H9 (cell line): ENCODE data around the gene GTF2B. TPM values are rescaled to one million over a fixed set of nuclear protein-coding genes. Genes with fewer than 3 reads are reported as not detected.

ENCODE experiments used
- DNase-seq: peaks from one replicate; pipeline ENCODE4 v3.0.0-alpha.2; 2017
- H2AFZ ChIP-seq: one replicate; pipeline ENCODE4 v1.6.1; 2013; ENCODE audit warnings: mild to moderate bottlenecking, low read length, control low read depth, moderate library complexity
- H2AK5ac ChIP-seq: 2 replicates; pipeline ENCODE4 v1.6.1; 2013; ENCODE audit warnings: low read length, control low read depth, mixed read lengths; ENCODE audit not compliant: insufficient read length
- H2BK120ac ChIP-seq: one replicate; pipeline ENCODE4 v1.6.1; 2013; ENCODE audit warnings: low read depth, mild to moderate bottlenecking, low read length, control low read depth, inconsistent platforms; ENCODE audit not compliant: poor library complexity, severe bottlenecking
- H2BK12ac ChIP-seq: 2 replicates; pipeline ENCODE4 v1.6.1; 2013; ENCODE audit warnings: low read length, control low read depth, mixed read lengths, low read depth; ENCODE audit not compliant: insufficient read length
- H2BK15ac ChIP-seq: 2 replicates; pipeline ENCODE4 v1.6.1; 2013; ENCODE audit warnings: low read depth, low read length, control low read depth
- H2BK20ac ChIP-seq: one replicate; pipeline ENCODE4 v1.6.1; 2013; ENCODE audit warnings: low read depth, mild to moderate bottlenecking, low read length, control low read depth, inconsistent platforms; ENCODE audit not compliant: poor library complexity, severe bottlenecking
- H2BK5ac ChIP-seq: 2 replicates; pipeline ENCODE4 v1.6.1; 2013; ENCODE audit warnings: low read length, control low read depth, mixed read lengths; ENCODE audit not compliant: insufficient read length
- H3K14ac ChIP-seq: 2 replicates; pipeline ENCODE4 v1.6.1; 2013; ENCODE audit warnings: low read length, control low read depth; ENCODE audit not compliant: insufficient read depth
- H3K18ac ChIP-seq: 2 replicates; pipeline ENCODE4 v1.6.1; 2013; ENCODE audit warnings: low read depth, mild to moderate bottlenecking, mixed read lengths, low read length, control low read depth; ENCODE audit not compliant: insufficient read length
- H3K23ac ChIP-seq: 2 replicates; pipeline ENCODE4 v1.6.1; 2013; ENCODE audit warnings: low read length, control low read depth, mixed read lengths, low read depth; ENCODE audit not compliant: insufficient read length
- H3K23me2 ChIP-seq: 2 replicates; pipeline ENCODE4 v1.6.1; 2013; ENCODE audit warnings: low read depth, mild to moderate bottlenecking, mixed read lengths, low read length, control low read depth; ENCODE audit not compliant: insufficient read length, poor library complexity, severe bottlenecking
- H3K27ac ChIP-seq: 2 replicates; pipeline ENCODE4 v1.5.1; 2013; ENCODE audit warnings: low read length, control low read depth, mixed read lengths, low read depth; ENCODE audit not compliant: insufficient read length
- H3K27me3 ChIP-seq: 2 replicates; pipeline ENCODE4 v1.6.1; 2013; ENCODE audit warnings: low read length, control low read depth, inconsistent platforms; ENCODE audit not compliant: insufficient read depth
- H3K4ac ChIP-seq: 2 replicates; pipeline ENCODE4 v1.6.1; 2013; ENCODE audit warnings: low read depth, mild to moderate bottlenecking, control low read depth, inconsistent platforms, low read length, moderate library complexity
- H3K4me1 ChIP-seq: 2 replicates; pipeline ENCODE4 v1.6.1; 2013; ENCODE audit warnings: low read length, control low read depth, inconsistent platforms; ENCODE audit not compliant: insufficient read depth
- H3K4me2 ChIP-seq: 2 replicates; pipeline ENCODE4 v1.6.1; 2013; ENCODE audit warnings: low read length, control low read depth, mixed read lengths; ENCODE audit not compliant: insufficient read length, insufficient read depth
- H3K56ac ChIP-seq: 2 replicates; pipeline ENCODE4 v1.6.1; 2013; ENCODE audit warnings: low read depth, mild to moderate bottlenecking, mixed read lengths, low read length, control low read depth; ENCODE audit not compliant: insufficient read length
- H3K79me1 ChIP-seq: 2 replicates; pipeline ENCODE4 v1.6.1; 2013; ENCODE audit warnings: low read depth, mild to moderate bottlenecking, moderate library complexity, low read length, control low read depth, inconsistent platforms; ENCODE audit not compliant: insufficient read depth, poor library complexity, severe bottlenecking
- H3K79me2 ChIP-seq: 2 replicates; pipeline ENCODE4 v1.6.1; 2013; ENCODE audit warnings: low read length, control low read depth, inconsistent platforms; ENCODE audit not compliant: insufficient read depth
- H3K9ac ChIP-seq: 2 replicates; pipeline ENCODE4 v1.6.1; 2013; ENCODE audit warnings: low read length, control low read depth, mixed read lengths; ENCODE audit not compliant: insufficient read length; ENCODE audit errors: extremely low read depth
- H3K9me3 ChIP-seq: one replicate; pipeline ENCODE4 v1.6.1; 2013; ENCODE audit warnings: low read depth, low read length, inconsistent platforms; ENCODE audit not compliant: control insufficient read depth
- H3T11ph ChIP-seq: one replicate; pipeline ENCODE4 v1.6.1; 2013; ENCODE audit warnings: mild to moderate bottlenecking, low read length, control low read depth, inconsistent platforms
- H4K20me1 ChIP-seq: one replicate; pipeline ENCODE4 v1.6.1; 2013; ENCODE audit not compliant: control insufficient read depth, insufficient read length, insufficient read depth
- H4K5ac ChIP-seq: 2 replicates; pipeline ENCODE4 v1.6.1; 2013; ENCODE audit warnings: low read depth, mild to moderate bottlenecking, mixed read lengths, low read length, control low read depth; ENCODE audit not compliant: insufficient read length
- H4K8ac ChIP-seq: replicated peaks from 2 replicates; pipeline ENCODE4 v1.6.1; 2013; ENCODE audit warnings: low read length, control low read depth, mixed read lengths, low read depth; ENCODE audit not compliant: insufficient read length
- H4K91ac ChIP-seq: 2 replicates; pipeline ENCODE4 v1.6.1; 2013; ENCODE audit warnings: low read depth, mild to moderate bottlenecking, moderate library complexity, mixed read lengths, low read length, control low read depth; ENCODE audit not compliant: insufficient read length
- H3K27ac Mint-ChIP-seq, 3 experiments: 2 replicates in 2 of 3; 3 replicates in 1 of 3; pipeline ENCODE4 v1.8.0; 2020 to 2021; ENCODE audit warnings: mixed read lengths in 3 of 3, mild to moderate bottlenecking in 1 of 3, moderate library complexity in 1 of 3
- H3K27me3 Mint-ChIP-seq: 2 replicates; pipeline ENCODE4 v1.8.0; 2021; ENCODE audit warnings: low read depth, mild to moderate bottlenecking, moderate library complexity, mixed read lengths
- H3K36me3 Mint-ChIP-seq, 3 experiments: 2 replicates in 2 of 3; 3 replicates in 1 of 3; pipeline ENCODE4 v1.8.0; 2020 to 2021; ENCODE audit warnings: low read depth in 3 of 3, mixed read lengths in 3 of 3; ENCODE audit not compliant: insufficient read depth in 1 of 3
- H3K4me1 Mint-ChIP-seq, 2 experiments: 2 replicates each; pipeline ENCODE4 v1.8.0; 2020; ENCODE audit warnings: mixed read lengths in 2 of 2
- H3K4me3 Mint-ChIP-seq, 2 experiments: 2 replicates in 1 of 2; 3 replicates in 1 of 2; pipeline ENCODE4 v1.8.0; 2020 to 2021; ENCODE audit warnings: mild to moderate bottlenecking in 2 of 2, mixed read lengths in 2 of 2, moderate library complexity in 1 of 2
- H3K9me3 Mint-ChIP-seq, 2 experiments: 2 replicates in 1 of 2; 3 replicates in 1 of 2; pipeline ENCODE4 v1.8.0; 2020; ENCODE audit warnings: mild to moderate bottlenecking in 2 of 2, mixed read lengths in 2 of 2, moderate library complexity in 1 of 2
- WGBS: extraction: QIAGEN DNeasy Blood & Tissue Kit; methylation state at CpG from one replicate; pipeline ENCODE4 v1.1.7; 2013; ENCODE audit warnings: missing lambda C conversion rate, low lambda C conversion rate, mixed read lengths; ENCODE audit not compliant: insufficient read length; ENCODE audit errors: extremely low coverage; 5-methylcytosine and 5-hydroxymethylcytosine counted together
- total RNA-seq: library from RNA; stranded (reverse); gene quantifications from 2 replicates; pipeline ENCODE4 v1.2.1, GENCODE V29; 2021
- TF ChIP-seq, protein P1 (sequence below): fragments of 200-600 bp; sonication (generic); conservative IDR thresholded peaks from 3 replicates; pipeline ENCODE4 v1.8.0; 2021; ENCODE audit warnings: antibody characterized with exemption, mild to moderate bottlenecking

GTF2B gene
- total RNA-seq, 1 experiment from 2014 or later = 23.2 TPM

DNA sequence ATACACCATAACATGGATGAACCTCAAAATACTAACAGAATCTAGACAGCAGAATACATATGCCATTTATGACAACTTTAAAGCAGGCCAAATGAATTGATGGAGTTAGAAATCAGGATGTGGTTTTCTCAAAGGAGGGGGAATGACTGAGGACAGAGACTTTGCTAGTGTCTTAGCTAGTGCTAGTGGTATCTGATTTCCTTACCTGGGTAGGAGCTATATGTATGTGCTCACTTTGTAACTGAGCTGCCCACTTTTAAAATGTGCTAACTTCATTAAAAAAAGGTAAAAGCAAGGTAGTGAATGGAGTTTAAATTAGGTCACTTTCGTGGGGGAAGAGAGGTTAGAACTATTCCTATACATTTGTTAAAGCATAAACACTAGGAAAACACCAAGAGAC is 2.6 kb downstream of the GTF2B start:
- Histone ChIP-seq H3K56ac (no peak overlapping the region), H4K91ac (no peak overlapping the region), H2AK5ac (no peak overlapping the region), H3K79me1 (no peaks in the 10 kb centered on the region), H2BK12ac (no peak overlapping the region), H4K8ac (no peak overlapping the region), H3K27me3 (no peaks in the 10 kb centered on the region), H3K27ac (no peak overlapping the region), H2BK15ac (no peak overlapping the region), H3K18ac (no peak overlapping the region), H3K14ac (no peak overlapping the region), H3T11ph (no peak overlapping the region), H3K9me3 (no peaks in the 10 kb centered on the region), H4K5ac (no peak overlapping the region), H3K23me2 (no peaks in the 10 kb centered on the region), H3K9ac (no peak overlapping the region), H2AFZ (no peak overlapping the region), H2BK5ac (no peak overlapping the region), H3K4me1 (no peaks in the 10 kb centered on the region), H2BK20ac (no peak overlapping the region), H3K23ac (no peak overlapping the region), H2BK120ac (no peak overlapping the region), H3K4ac (no peak overlapping the region), H3K79me2 (peaks cover 1% of the 10 kb centered on the region; the same call in 1 of the 2 replicates), H3K4me2 (no peak overlapping the region), H4K20me1 (no peaks in the 10 kb centered on the region)
- peaks cover 13 to 20% of the 10 kb centered on the region in 2 experiments for H3K4me1 Mint-ChIP-seq
- no peaks in the 10 kb centered on the region for H3K27me3 Mint-ChIP-seq
- no peak overlapping the region for H3K4me3 Mint-ChIP-seq
- no peak overlapping the region for H3K27ac Mint-ChIP-seq
- no CpG with 5 or more reads among the region's 1 CpG for WGBS
- H3K36me3 Mint-ChIP-seq = peaks cover 0 to 16% (median 12%) of the 10 kb centered on the region in 3 experiments; a peak in 4 of 7 replicates
- no peak for DNase-seq
- H3K9me3 Mint-ChIP-seq = no peaks in the 10 kb centered on the region
- TF ChIP-seq, protein P1, sequence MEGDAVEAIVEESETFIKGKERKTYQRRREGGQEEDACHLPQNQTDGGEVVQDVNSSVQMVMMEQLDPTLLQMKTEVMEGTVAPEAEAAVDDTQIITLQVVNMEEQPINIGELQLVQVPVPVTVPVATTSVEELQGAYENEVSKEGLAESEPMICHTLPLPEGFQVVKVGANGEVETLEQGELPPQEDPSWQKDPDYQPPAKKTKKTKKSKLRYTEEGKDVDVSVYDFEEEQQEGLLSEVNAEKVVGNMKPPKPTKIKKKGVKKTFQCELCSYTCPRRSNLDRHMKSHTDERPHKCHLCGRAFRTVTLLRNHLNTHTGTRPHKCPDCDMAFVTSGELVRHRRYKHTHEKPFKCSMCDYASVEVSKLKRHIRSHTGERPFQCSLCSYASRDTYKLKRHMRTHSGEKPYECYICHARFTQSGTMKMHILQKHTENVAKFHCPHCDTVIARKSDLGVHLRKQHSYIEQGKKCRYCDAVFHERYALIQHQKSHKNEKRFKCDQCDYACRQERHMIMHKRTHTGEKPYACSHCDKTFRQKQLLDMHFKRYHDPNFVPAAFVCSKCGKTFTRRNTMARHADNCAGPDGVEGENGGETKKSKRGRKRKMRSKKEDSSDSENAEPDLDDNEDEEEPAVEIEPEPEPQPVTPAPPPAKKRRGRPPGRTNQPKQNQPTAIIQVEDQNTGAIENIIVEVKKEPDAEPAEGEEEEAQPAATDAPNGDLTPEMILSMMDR = no peak
